Nephron progenitor cell (in vitro differentiated cells): ENCODE measurements around the gene CAPN1.

Experiments
- DNase-seq: peaks from one replicate; pipeline ENCODE4 v3.0.0; 2021
- H3K27ac Mint-ChIP-seq: 2 replicates; pipeline ENCODE4 v1.8.0; 2021; ENCODE audit warnings: mild to moderate bottlenecking, moderate library complexity, mixed read lengths
- H3K27me3 Mint-ChIP-seq: 2 replicates; pipeline ENCODE4 v1.8.0; 2021; ENCODE audit warnings: mild to moderate bottlenecking, low read depth, mixed read lengths; ENCODE audit not compliant: poor library complexity
- H3K36me3 Mint-ChIP-seq: 2 replicates; pipeline ENCODE4 v1.8.0; 2021; ENCODE audit warnings: low read depth, mixed read lengths
- H3K4me1 Mint-ChIP-seq: 2 replicates; pipeline ENCODE4 v1.8.0; 2021; ENCODE audit warnings: mixed read lengths
- H3K4me3 Mint-ChIP-seq: 2 replicates; pipeline ENCODE4 v1.8.0; 2021; ENCODE audit warnings: mild to moderate bottlenecking, moderate library complexity, mixed read lengths
- H3K9me3 Mint-ChIP-seq: 2 replicates; pipeline ENCODE4 v1.8.0; 2021; ENCODE audit warnings: mild to moderate bottlenecking, moderate library complexity, mixed read lengths
- TF ChIP-seq, protein P1 (sequence below): fragments of 200-600 bp; sonication (generic); IDR thresholded peaks from 2 replicates; pipeline ENCODE4 v1.5.0; 2021; ENCODE audit warnings: antibody characterized with exemption

The CAPN1 gene

DNA sequence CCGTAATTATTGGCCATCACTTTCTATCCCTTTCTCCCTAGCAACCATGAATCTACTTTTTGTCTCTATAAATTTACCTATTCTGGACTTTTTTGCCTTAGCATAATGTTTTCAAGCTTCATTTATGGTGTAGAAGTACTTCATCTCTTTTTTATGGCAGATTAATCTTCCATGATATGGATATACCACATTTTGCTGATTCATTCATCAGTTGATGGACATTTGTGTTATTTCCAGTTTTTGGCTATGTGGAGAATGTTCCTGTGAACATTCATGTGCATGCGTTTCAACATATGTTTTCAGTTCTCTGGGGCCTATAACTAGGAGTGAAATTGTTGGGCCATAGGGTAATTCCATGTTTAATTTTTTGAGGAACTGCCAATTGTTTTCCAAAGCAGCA lies 12.8 kb downstream of the CAPN1 start:
- Mint-ChIP-seq H3K27ac (no peak overlapping the region), H3K4me1 (peaks cover 6% of the 10 kb centered on the region), H3K9me3 (no peaks in the 10 kb centered on the region), H3K4me3 (no peak overlapping the region), H3K36me3 (peaks cover 50% of the 10 kb centered on the region), H3K27me3 (peaks cover 5% of the 10 kb centered on the region)
- TF ChIP-seq, protein P1, sequence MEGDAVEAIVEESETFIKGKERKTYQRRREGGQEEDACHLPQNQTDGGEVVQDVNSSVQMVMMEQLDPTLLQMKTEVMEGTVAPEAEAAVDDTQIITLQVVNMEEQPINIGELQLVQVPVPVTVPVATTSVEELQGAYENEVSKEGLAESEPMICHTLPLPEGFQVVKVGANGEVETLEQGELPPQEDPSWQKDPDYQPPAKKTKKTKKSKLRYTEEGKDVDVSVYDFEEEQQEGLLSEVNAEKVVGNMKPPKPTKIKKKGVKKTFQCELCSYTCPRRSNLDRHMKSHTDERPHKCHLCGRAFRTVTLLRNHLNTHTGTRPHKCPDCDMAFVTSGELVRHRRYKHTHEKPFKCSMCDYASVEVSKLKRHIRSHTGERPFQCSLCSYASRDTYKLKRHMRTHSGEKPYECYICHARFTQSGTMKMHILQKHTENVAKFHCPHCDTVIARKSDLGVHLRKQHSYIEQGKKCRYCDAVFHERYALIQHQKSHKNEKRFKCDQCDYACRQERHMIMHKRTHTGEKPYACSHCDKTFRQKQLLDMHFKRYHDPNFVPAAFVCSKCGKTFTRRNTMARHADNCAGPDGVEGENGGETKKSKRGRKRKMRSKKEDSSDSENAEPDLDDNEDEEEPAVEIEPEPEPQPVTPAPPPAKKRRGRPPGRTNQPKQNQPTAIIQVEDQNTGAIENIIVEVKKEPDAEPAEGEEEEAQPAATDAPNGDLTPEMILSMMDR: no peak
- DNase-seq: no peak

DNA sequence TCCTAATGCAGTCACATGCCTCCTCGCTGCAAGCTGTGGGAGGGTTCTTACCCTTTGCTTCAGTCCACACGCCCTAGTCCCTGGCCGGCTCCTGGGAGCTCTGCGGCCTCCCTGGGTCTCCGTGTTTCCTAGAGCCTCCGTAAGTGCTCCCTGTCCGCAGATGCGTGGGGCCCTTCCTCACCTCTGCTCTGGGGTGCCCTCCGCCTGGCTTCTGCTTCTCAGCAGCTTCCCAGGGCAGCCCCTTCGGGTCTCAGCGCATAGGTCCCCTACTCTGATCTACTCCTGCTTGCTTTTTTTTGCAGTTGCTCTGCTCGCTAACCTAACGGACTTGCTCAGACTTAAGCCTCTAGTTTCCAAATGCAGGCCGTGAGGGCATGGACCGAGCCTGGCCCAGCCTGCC lies 22.4 kb downstream of the CAPN1 start:
- no peaks in the 10 kb centered on the region for H3K27me3 Mint-ChIP-seq
- no peak overlapping the region for H3K27ac Mint-ChIP-seq
- no peak overlapping the region for H3K4me3 Mint-ChIP-seq
- peaks cover 5% of the 10 kb centered on the region for H3K4me1 Mint-ChIP-seq
- TF ChIP-seq, protein P1: no peak
- no peaks in the 10 kb centered on the region for H3K9me3 Mint-ChIP-seq
- peaks cover 11% of the 10 kb centered on the region for H3K36me3 Mint-ChIP-seq
- DNase-seq: no peak

DNA sequence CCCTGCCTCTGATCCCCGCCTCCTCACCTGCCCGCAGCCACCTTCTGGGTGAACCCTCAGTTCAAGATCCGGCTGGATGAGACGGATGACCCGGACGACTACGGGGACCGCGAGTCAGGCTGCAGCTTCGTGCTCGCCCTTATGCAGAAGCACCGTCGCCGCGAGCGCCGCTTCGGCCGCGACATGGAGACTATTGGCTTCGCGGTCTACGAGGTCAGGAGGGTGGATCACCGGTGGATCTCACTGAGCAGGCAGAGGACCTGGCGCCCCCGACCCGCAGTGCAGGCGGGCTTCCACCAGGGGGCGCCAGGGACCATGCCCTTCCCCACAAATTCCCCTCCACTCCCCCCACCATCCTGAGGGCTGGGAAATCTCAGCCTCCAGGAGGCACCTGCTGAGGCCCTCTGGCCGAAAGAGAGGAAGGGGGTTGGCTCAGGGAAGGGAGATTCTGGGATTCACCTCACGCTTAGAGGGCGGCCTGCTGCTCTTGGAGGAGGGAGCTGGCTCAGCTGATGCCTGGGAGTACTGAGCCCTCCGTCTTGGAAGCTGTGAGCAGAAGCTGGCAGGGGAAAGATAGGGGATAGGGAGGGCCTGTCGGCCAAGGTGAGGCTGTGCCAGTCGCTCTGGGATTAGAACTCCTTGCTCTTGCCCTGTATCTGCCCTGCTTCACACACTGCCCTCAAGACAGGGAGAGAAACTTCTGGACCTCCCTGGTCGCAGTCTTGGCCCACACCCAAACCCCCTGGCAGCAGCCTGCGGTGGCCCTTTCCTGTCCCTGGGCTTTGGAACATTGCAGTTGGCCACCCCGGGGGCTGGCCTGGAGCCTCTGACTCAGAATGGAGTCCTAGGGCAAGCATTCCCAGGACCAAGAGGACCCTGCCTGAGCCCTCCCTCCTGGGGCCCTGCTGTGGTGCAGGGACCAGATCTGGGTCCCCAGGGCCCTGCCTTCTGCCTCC lies 23.2 kb downstream of the CAPN1 start:
- no peaks in the 10 kb centered on the region for H3K9me3 Mint-ChIP-seq
- peak overlapping the region; percentile 44 for H3K4me3 Mint-ChIP-seq
- peaks cover 12% of the 10 kb centered on the region for H3K36me3 Mint-ChIP-seq
- H3K4me1 Mint-ChIP-seq: peaks cover 5% of the 10 kb centered on the region
- DNase-seq: peak; percentile 77
- peak overlapping the region; percentile 77 for H3K27ac Mint-ChIP-seq
- TF ChIP-seq, protein P1: peak; percentile 98
- H3K27me3 Mint-ChIP-seq: no peaks in the 10 kb centered on the region

DNA sequence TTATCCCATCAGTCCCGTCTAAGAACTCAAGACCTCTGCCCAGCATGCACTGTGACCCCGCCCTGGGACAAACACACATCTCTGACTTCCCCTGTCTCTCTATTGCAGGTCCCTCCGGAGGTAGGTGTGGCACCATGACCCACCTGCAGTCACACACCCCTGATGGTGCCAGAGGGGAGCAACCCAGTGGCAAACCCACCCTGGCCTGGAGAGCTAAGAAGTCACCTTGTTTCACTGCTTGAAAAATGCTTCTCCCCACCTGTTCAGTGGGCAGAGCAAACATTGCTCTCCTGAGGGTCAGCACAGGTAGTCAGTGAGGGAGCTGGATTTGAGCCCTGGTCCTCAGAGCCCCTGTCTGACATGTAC lies 23.9 kb downstream of the CAPN1 start:
- H3K36me3 Mint-ChIP-seq: peaks cover 12% of the 10 kb centered on the region
- H3K9me3 Mint-ChIP-seq: no peaks in the 10 kb centered on the region
- H3K4me3 Mint-ChIP-seq: no peak overlapping the region
- TF ChIP-seq, protein P1: no peak
- H3K4me1 Mint-ChIP-seq: peaks cover 10% of the 10 kb centered on the region
- H3K27me3 Mint-ChIP-seq: no peaks in the 10 kb centered on the region
- H3K27ac Mint-ChIP-seq: no peak overlapping the region
- DNase-seq: no peak

DNA sequence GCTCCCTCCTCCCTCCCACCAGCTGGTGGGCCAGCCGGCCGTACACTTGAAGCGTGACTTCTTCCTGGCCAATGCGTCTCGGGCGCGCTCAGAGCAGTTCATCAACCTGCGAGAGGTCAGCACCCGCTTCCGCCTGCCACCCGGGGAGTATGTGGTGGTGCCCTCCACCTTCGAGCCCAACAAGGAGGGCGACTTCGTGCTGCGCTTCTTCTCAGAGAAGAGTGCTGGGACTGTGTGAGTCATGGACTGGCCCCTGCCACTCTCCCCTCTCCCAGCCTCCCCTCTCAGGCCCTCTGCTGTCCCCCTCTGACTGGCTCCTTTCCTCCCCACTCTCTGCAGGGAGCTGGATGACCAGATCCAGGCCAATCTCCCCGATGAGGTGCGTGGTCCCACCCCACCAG lies 24.7 kb downstream of the CAPN1 start:
- no peak overlapping the region for H3K27ac Mint-ChIP-seq
- no peaks in the 10 kb centered on the region for H3K9me3 Mint-ChIP-seq
- no peak overlapping the region for H3K4me3 Mint-ChIP-seq
- TF ChIP-seq, protein P1: no peak
- no peaks in the 10 kb centered on the region for H3K27me3 Mint-ChIP-seq
- peaks cover 12% of the 10 kb centered on the region for H3K4me1 Mint-ChIP-seq
- no peak for DNase-seq
- H3K36me3 Mint-ChIP-seq: peaks cover 12% of the 10 kb centered on the region

DNA sequence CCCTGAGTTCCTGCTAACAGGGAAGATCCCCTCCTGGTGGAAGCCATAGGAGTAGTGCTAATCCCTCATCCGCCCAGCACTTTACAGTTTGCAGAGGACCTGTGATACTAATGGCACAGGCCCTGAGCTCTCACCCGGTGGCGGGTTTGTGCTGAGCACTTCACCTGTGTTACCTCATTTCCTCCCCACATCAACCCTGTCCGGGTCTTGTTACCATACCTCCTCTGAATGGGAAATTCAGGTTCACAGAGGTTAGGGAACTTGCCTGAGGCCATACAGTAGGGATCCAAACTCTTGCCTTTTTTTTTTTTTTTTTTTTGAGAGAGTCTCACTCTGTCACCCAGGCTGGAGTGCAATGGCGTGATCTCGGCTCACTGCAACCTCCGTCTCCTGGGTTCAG lies 25.2 kb downstream of the CAPN1 start:
- no peaks in the 10 kb centered on the region for H3K9me3 Mint-ChIP-seq
- TF ChIP-seq, protein P1: no peak
- no peak overlapping the region for H3K4me3 Mint-ChIP-seq
- no peaks in the 10 kb centered on the region for H3K27me3 Mint-ChIP-seq
- peak overlapping the region; percentile 69 for H3K27ac Mint-ChIP-seq
- DNase-seq: no peak
- peaks cover 12% of the 10 kb centered on the region for H3K36me3 Mint-ChIP-seq
- H3K4me1 Mint-ChIP-seq: peaks cover 12% of the 10 kb centered on the region
